GM19023 (cell line): ENCODE results near the gene IRX2.

ENCODE experiments used
- ATAC-seq: cut with Tn5 transposase; IDR thresholded peaks from one replicate; pipeline ENCODE4 v1.9.1; 2021; ENCODE audit warnings: mild to moderate bottlenecking, moderate library complexity; ENCODE audit not compliant: unreplicated experiment

The IRX2 gene

GRCh38 chr5:2699231-2699630 is 52.2 kb downstream of the IRX2 start:
- ATAC-seq, result no peak

GRCh38 chr5:2698581-2698980 is 52.9 kb downstream of the IRX2 start:
- no peak for ATAC-seq

- no peak for ATAC-seq
These were observed 53.9 kb downstream of the IRX2 start for GRCh38 chr5:2697446-2698200.

- ATAC-seq, result no peak
These were observed 54.4 kb downstream of the IRX2 start for GRCh38 chr5:2697041-2697440.
